ENCODE data around the gene PTPRN2.
"Not testable (repeated sequence)": the region's sequence is repeated elsewhere in the genome, so short reads cannot be mapped to it uniquely, and the experiment has no call there.

Gene PTPRN2

DNA sequence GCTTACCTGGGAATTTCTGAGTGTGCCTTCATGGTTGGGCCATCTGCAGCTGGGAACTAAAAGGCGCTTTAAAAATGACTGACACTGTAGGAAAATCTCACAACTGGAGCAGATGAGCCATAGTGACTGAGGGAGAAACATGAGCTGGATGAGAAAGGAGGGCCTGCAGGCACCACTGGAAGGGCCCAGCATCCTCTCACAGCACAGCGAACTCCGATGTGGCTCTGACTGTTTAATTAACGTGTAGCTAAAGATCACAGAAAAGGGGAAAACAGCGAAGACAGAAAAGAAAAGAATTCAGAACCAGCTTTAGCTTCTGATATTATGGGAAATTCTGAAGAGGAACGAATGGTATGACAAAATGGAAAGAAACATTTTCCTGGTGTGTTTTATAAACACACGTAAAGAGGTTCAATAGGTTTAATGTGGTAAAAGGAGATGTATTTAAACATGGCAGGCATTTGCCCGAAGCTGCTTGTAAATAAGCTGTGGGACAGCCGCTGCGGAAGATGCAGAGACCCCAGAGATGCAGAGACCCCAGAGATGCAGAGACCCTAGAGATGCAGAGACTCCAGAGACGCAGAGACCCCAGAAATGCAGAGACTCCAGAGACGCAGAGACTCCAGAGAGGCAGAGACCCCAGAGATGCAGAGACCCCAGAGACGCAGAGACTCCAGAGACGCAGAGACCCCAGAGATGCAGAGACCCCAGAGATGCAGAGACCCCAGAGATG, 534.3 kb downstream of the PTPRN2 start:
- DNase-seq: no peak

GRCh38 chr7:158052381-158053060, 535.1 kb downstream of the PTPRN2 start:
- DNase-seq: no peak

- no peak for DNase-seq
Observed at GRCh38 chr7:158051776-158052175, 535.8 kb downstream of the PTPRN2 start.

DNA sequence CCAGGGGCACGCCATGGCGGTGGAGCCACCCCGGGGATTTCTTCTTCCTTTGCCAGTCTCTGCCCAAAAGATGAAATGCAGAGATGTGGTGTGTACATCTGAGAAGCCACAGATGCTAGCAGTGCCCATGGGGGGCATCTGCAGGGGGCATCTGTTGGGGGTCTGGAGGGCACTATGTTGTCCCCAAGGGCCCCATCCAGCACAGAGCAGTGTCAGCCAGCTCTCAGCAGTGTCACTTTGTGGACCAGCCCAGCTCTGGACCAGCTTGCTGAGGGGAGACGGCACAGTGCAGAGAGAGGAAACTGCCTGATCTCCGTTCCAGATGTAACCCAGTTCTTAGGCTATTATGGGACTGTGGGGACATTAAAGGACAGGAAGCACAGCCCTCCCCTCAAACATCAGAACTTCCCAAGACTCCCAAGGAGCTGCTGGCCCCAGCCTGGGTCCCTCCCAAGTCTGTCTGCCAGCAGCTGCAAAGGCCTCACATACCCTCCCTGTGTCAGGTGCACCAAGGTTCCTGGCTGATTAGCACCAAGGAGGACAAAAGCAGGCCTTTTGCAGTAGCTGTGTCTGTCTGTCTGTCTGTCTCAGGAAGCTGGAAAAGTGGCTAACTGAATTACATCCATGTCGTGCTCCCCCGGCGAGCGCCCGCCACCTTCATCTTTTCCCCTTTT, 536.5 kb downstream of the PTPRN2 start:
- DNase-seq: no peak

DNA sequence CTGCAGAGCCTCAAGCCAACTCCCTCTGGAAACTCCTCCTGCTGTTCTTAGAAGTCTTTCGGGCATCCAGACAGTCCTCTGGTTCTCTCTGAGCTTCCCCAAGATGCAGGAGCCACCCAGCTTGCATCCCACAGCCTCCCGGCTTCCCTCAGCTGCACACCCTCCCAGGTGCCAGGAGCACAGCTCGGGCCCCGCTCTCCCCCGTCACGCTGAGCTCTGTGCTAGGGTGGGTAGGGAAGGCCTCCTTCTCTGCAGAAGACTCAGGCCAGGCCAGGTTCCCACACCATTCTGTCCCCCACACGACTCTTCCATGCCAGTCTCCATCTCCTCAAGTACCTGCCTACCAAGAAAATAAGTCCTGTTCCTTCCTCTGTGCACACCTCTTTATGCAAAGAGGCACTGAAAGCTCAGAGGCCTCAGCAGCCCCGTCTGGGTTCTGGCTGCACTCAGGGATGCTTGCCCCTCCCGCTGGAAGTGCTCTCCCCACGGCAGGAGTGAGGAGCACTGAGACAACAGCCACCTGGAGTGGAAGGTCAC, 537.1 kb downstream of the PTPRN2 start:
- DNase-seq: no peak

GRCh38 chr7:158049271-158049670, 538.4 kb downstream of the PTPRN2 start:
- no peak for DNase-seq

- no peak for DNase-seq
Observed at GRCh38 chr7:158048569-158048968, 539.1 kb downstream of the PTPRN2 start.

DNA sequence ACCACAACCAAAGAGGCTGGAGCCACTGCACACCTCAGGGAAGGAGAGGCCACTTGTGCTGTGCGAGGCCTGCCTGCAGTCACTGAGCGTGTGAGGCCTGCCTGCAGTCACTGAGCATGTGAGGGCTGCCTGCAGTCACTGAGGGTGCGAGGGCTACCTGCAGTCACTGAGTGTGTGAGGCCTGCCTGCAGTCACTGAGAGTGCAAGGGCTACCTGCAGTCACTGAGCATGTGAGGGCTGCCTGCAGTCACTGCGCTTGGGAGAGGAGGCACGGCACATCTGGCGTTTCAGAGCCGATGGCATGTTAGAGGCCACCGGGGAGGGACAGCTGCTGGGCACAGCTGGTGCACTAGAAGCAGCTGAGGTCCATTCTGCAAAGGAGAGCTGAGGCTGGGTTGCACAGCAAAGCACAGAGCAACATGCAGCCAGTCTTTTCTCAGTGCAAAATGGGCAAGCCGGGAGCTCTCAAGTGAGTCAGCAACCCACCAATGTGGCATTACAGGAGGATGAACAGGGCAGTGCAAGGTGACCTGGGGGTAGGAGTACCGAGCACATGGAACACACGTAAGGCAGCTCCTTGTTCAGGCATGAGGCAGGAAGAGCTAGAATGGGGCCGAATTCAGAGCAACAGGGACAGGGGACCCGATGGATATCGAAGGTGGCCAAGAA, 540.1 kb downstream of the PTPRN2 start:
- no peak for DNase-seq

DNA sequence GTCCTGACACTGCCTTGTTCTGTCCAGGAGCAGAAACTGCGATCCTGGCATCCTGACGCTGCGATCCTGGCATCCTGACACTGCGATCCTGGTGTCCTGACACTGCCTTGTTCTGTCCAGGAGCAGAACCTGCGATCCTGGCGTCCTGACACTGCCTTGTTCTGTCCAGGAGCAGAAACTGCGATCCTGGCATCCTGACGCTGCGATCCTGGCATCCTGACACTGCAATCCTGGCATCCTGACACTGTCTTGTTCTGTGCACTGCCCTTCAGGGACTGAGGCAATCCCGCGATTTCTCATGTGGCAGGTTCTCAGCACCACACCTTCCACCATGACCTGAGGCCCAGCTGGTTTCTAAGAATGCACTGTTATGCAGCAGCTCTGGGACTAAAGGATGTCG, 541.4 kb downstream of the PTPRN2 start:
- DNase-seq: not testable (repeated sequence)

DNA sequence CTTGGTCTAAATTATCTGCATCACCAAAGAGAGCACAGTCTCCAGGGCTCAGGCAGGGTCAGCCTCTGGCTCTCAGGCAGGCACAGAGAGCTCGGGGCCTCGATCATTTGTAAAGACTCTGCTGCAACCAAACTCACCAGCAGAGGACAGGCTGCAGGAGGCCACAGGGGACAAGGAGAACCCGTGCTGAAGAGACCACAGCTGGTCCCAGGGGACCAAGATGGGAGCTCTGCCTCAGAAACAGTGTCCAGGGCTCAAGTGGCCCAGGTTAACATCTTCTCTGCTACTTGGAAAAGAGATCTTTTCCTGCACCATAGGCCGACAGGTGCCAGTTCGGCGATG, 543.2 kb downstream of the PTPRN2 start:
- DNase-seq: no peak

DNA sequence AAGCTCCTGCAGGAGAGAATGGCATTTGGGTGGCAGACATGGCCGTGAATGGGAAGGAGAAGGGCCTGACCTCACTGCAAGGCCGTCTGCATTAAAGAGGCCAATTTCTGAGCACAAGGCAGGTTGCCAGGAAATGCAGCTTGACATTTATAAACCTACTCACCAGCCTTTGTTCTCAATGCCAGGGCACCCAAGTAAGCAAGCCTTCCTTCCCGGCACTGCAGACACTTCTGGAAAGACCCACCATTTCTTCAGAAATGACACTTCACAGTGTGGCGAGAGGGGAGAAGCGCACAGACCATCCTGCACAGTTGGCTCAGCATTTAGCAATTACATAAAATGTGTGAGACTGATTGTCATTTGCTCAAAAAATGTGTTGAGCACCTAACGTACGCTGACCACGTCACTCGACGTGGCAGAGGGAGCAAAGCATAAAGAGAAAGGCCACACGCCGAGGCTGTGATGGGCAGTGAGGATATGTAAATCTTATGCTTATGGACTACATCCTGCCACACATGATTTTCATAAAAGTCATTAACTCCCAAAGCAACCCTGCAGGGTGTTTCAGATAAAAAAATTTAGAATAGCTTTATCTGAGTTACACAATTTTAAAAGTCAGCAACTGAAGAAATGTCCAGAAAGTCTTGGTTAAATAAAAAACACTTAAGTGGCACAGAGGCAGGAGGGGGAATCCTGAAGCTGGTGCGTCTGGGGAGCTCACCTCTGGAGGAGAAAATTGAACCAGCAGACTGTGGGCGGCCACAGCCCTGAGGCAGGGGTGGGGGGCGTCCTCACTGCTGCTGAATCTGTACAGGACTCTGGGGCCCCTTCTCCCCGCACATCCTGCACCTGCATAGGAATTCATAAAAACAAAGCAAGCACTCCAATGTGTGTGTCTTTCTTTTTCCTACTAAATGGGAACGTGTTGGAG, 543.8 kb downstream of the PTPRN2 start:
- no peak for DNase-seq

DNA sequence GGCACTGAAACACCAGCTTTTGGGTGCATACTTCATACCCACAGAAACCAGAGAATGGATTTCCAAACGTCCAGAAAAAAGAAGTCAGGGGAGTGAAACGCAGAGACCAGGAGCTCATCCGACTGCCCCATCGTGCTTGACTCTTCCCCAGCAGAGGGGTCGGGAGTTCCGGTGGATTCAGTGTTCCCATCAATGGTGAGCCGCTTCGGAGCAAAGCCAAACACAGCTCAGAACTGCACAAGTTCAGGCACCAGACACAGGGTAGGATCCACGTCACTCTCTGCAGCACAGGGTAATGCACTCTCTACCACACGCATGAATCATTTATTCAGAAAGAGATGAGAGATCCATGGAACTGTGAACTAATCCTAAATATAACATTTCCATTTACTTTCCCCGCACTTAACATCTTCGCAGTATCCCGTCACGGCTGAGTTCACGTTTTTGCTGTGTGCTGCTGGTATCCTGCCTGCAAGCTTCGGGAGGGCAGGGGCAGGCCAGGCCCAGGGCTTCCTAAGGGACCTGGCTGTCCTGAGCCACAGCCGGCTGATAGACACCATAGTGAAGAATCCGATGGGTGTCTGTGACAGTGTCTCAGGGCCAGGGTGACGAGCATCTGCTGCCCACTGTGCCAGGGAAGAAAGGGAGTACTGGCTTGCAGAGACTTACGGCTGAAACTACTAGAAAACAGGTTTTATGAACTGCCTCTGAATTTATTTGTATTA, 545.3 kb downstream of the PTPRN2 start:
- no peak for DNase-seq

- DNase-seq: no peak
Observed at GRCh38 chr7:158040199-158040598, 547.4 kb downstream of the PTPRN2 start.

DNA sequence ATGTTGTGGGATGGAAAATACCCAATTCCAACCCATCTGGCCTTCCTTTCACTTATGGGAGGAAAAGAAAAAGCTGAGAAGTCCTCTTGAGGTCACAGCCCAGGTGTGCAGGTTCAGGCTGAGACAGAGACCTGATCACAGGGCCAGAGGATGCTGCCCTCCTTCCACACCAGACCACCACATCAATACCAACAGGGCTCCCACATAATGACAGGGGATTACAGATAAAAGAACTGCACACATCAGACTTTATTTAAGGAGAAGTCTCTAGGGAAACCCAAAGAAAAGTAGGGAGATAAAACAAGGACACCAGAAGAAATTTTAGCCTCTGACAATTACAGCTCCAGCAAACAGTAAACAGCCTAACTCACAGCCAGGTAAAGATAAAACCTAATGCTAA, 548.4 kb downstream of the PTPRN2 start:
- no peak for DNase-seq

GRCh38 chr7:158037211-158037610, 550.4 kb downstream of the PTPRN2 start:
- no peak for DNase-seq

GRCh38 chr7:158035343-158035742, 552.3 kb downstream of the PTPRN2 start:
- DNase-seq: no peak

- no peak for DNase-seq
Observed at GRCh38 chr7:158034571-158034970, 553.1 kb downstream of the PTPRN2 start.

GRCh38 chr7:158033925-158034324, 553.7 kb downstream of the PTPRN2 start:
- DNase-seq: not testable (repeated sequence)

DNA sequence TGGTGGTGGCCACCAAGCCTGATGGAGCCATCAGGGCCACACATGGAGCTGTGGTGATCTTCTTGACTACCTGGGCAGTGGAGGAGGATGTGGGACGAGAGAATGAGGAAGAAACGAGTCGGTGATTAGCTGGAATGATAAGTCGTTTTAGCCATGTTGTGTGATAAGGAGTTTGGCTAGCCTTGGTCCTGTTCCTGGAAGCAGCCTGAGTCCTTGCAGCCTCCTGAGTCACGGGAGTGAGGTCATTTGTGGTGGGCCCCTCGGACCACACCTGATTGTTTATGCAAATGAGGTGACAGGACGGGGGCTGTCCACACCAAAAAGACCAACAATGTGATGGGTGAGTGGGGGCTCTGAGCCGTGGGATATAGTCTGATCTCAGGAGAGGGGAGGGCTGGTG, 554.4 kb downstream of the PTPRN2 start:
- no peak for DNase-seq

DNA sequence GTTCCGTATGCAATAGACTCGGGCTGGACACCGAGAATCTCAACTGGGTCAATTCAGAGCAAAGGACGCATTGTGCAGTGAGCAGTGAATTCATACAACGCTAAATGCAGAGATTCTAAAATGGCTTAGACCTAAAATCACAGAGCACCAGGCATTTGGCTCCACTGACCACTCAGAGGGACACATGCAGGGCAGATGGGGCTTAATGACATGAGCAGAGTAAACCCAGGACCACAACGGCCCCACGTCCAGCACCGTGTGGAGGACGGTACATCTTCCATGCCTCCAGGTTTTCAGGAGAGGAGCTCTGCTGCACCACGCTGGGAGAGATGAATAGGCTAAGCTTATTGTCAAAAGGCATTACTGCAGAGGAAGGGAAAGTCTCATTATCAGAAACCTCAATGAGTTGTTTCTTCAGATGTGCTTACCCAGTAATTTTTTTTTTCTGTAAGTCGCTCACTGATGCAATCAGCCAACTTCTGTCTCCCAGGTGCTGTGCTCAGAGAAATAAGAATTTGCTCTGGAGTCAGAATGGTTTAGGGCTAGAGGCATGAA, 555.0 kb downstream of the PTPRN2 start:
- no peak for DNase-seq

- DNase-seq: no peak
Observed at GRCh38 chr7:158031867-158032308, 555.7 kb downstream of the PTPRN2 start.
